H1 (cell line): Measurements from ENCODE around the gene NBL1. TPM values are rescaled to one million over a fixed set of nuclear protein-coding genes. Genes with fewer than 3 reads are reported as not detected.

ENCODE experiments used
- CTCF ChIA-PET: fragments of 300-600 bp; sonication (Branson Sonifier 250); formaldehyde crosslinking; loops from one replicate; lab custom pipeline; 2021; ENCODE audit not compliant: partially characterized antibody; lab: Charles Lee
- POLR2A ChIA-PET: fragments of 300-600 bp; sonication (Branson Sonifier 250); formaldehyde crosslinking; loops from one replicate; lab custom pipeline; 2021; ENCODE audit warnings: inconsistent platforms; ENCODE audit not compliant: partially characterized antibody; lab: Charles Lee
- DNase-seq, 2 experiments: peaks; one replicate each; pipeline versions ENCODE4 v3.0.0 to v3.0.0-alpha.2; 2010 to 2022; ENCODE audit warnings: low spot score in 2 of 2, low read depth in 1 of 2, mixed read lengths in 1 of 2
- FAIRE-seq: peaks from 2 replicates; lab custom pipeline; 2011; peaks lifted over from hg19 to GRCh38; lab: Jason Lieb, UNC
- H2AFZ ChIP-seq: 2 replicates; pipeline ENCODE4 v1.8.1; 2012; ENCODE audit warnings: low read length, inconsistent platforms
- H2AK5ac ChIP-seq: 2 replicates; pipeline ENCODE4 v1.6.1; 2013; ENCODE audit warnings: low read depth, low read length
- H2BK120ac ChIP-seq: replicated peaks from 2 replicates; pipeline ENCODE3; 2013; ENCODE audit warnings: low read depth, low read length, inconsistent platforms
- H2BK12ac ChIP-seq: 2 replicates; pipeline ENCODE4 v1.6.1; 2013; ENCODE audit warnings: low read depth, low read length
- H2BK15ac ChIP-seq: 2 replicates; pipeline ENCODE4 v1.6.1; 2013; ENCODE audit warnings: low read length
- H2BK20ac ChIP-seq: 2 replicates; pipeline ENCODE4 v1.6.1; 2013; ENCODE audit warnings: low read length
- H2BK5ac ChIP-seq: 2 replicates; pipeline ENCODE4 v1.6.1; 2013; ENCODE audit warnings: low read depth, low read length
- H3K14ac ChIP-seq: 2 replicates; pipeline ENCODE4 v1.6.1; 2013; ENCODE audit warnings: inconsistent platforms; ENCODE audit not compliant: insufficient read length
- H3K18ac ChIP-seq: 2 replicates; pipeline ENCODE4 v1.6.1; 2013; ENCODE audit warnings: low read length; ENCODE audit errors: extremely low read depth
- H3K23ac ChIP-seq: 2 replicates; pipeline ENCODE4 v1.6.1; 2013; ENCODE audit warnings: inconsistent platforms; ENCODE audit not compliant: insufficient read length
- H3K23me2 ChIP-seq: 2 replicates; pipeline ENCODE4 v1.6.1; 2013; ENCODE audit warnings: low read depth, low read length
- H3K27ac ChIP-seq: 2 replicates; pipeline ENCODE4 v1.6.1; 2011; ENCODE audit warnings: low read depth, low read length, inconsistent platforms
- H3K27me3 ChIP-seq, 4 experiments: replicated peaks in 1 of 4; 1 replicate in 1 of 4; 2 replicates in 3 of 4; pipeline versions ENCODE4 v1.6.1 to v1.8.1; 2011 to 2013; ENCODE audit warnings: low read length in 3 of 4, mild to moderate bottlenecking in 3 of 4, inconsistent platforms in 2 of 4, mixed read lengths in 2 of 4, moderate library complexity in 1 of 4; ENCODE audit not compliant: control insufficient read depth in 3 of 4, insufficient read depth in 3 of 4; ENCODE audit errors: extremely low read depth in 1 of 4
- H3K36me3 ChIP-seq, 4 experiments: 2 replicates each; pipeline versions ENCODE4 v1.6.1 to v1.8.1; 2011 to 2013; ENCODE audit warnings: mild to moderate bottlenecking in 4 of 4, low read length in 3 of 4, moderate library complexity in 2 of 4, control low read depth in 1 of 4, inconsistent platforms in 1 of 4; ENCODE audit not compliant: insufficient read depth in 4 of 4, control insufficient read depth in 2 of 4
- H3K4ac ChIP-seq: replicated peaks from 2 replicates; pipeline ENCODE3; 2013; ENCODE audit warnings: low read length, low read depth, mixed read lengths, inconsistent platforms; ENCODE audit not compliant: insufficient read length
- H3K4me1 ChIP-seq, 4 experiments: replicated peaks in 1 of 4; 1 replicate in 1 of 4; 2 replicates in 3 of 4; pipeline versions ENCODE4 v1.6.1 to v1.8.1; 2011 to 2013; ENCODE audit warnings: low read length in 3 of 4, inconsistent platforms in 2 of 4, mixed read lengths in 1 of 4; ENCODE audit not compliant: insufficient read depth in 4 of 4, control insufficient read depth in 3 of 4
- H3K4me2 ChIP-seq, 2 experiments: 2 replicates each; pipeline versions ENCODE4 v1.6.1 to v1.8.1; 2011 to 2013; ENCODE audit warnings: low read depth in 2 of 2, low read length in 2 of 2, control low read depth in 1 of 2, inconsistent platforms in 1 of 2, mild to moderate bottlenecking in 1 of 2; ENCODE audit not compliant: insufficient read depth in 1 of 2
- H3K4me3 ChIP-seq, 4 experiments: fragments of 200-600, 300-600 bp in 1 of 4; sonication (generic), shearing (Covaris generic), sonication (Bioruptor Twin) in 1 of 4; 2 replicates each; pipeline versions ENCODE4 v1.5.1 to v1.8.1; 2011 to 2016; ENCODE audit warnings: low read length in 4 of 4, low read depth in 3 of 4, control low read depth in 2 of 4, inconsistent platforms in 2 of 4, mild to moderate bottlenecking in 2 of 4, mixed read lengths in 1 of 4, moderate library complexity in 1 of 4; ENCODE audit not compliant: insufficient read depth in 2 of 4; ENCODE audit errors: extremely low read depth in 1 of 4
- H3K56ac ChIP-seq: replicated peaks from 2 replicates; pipeline ENCODE3; 2013; ENCODE audit warnings: low read depth, mild to moderate bottlenecking, mixed read lengths, low read length, inconsistent platforms; ENCODE audit not compliant: insufficient read length
- H3K79me1 ChIP-seq: 2 replicates; pipeline ENCODE4 v1.6.1; 2013; ENCODE audit warnings: low read depth, low read length, control low read depth
- H3K79me2 ChIP-seq, 2 experiments: 2 replicates each; pipeline versions ENCODE4 v1.6.1 to v1.8.1; 2012 to 2013; ENCODE audit warnings: low read length in 2 of 2, mild to moderate bottlenecking in 2 of 2, inconsistent platforms in 1 of 2; ENCODE audit not compliant: insufficient read depth in 2 of 2, control insufficient read depth in 1 of 2
- H3K9ac ChIP-seq, 4 experiments: replicated peaks in 1 of 4; 1 replicate in 1 of 4; 2 replicates in 3 of 4; pipeline versions ENCODE4 v1.6.1 to v1.8.1; 2011 to 2013; ENCODE audit warnings: low read depth in 3 of 4, low read length in 3 of 4, control low read depth in 2 of 4, mild to moderate bottlenecking in 2 of 4, moderate library complexity in 2 of 4, inconsistent platforms in 1 of 4; ENCODE audit errors: extremely low read depth in 1 of 4
- H3K9me3 ChIP-seq, 2 experiments: 2 replicates each; pipeline versions ENCODE4 v1.6.1 to v1.8.1; 2012 to 2013; ENCODE audit warnings: mild to moderate bottlenecking in 2 of 2, moderate library complexity in 2 of 2, control low read depth in 1 of 2, inconsistent platforms in 1 of 2, low read depth in 1 of 2, low read length in 1 of 2, mixed read lengths in 1 of 2; ENCODE audit not compliant: insufficient read depth in 2 of 2
- H4K20me1 ChIP-seq, 2 experiments: replicated peaks in 1 of 2; 2 replicates each; pipeline versions ENCODE3 to v1.8.1; 2011 to 2013; ENCODE audit warnings: inconsistent platforms in 2 of 2, low read length in 2 of 2, mild to moderate bottlenecking in 1 of 2; ENCODE audit not compliant: insufficient read depth in 2 of 2, control insufficient read depth in 1 of 2
- H4K5ac ChIP-seq: 2 replicates; pipeline ENCODE4 v1.6.1; 2013; ENCODE audit warnings: low read length, low read depth, mixed read lengths, inconsistent platforms; ENCODE audit not compliant: insufficient read length
- H4K8ac ChIP-seq: 2 replicates; pipeline ENCODE4 v1.8.0; 2013; ENCODE audit warnings: mild to moderate bottlenecking, moderate library complexity, low read length, inconsistent platforms; ENCODE audit not compliant: insufficient read depth; ENCODE audit errors: extremely low read depth
- H4K91ac ChIP-seq: replicated peaks from 2 replicates; pipeline ENCODE3; 2013; ENCODE audit warnings: low read length, mixed read lengths, inconsistent platforms; ENCODE audit not compliant: insufficient read length
- CTBP2 ChIP-seq: IDR thresholded peaks from 2 replicates; pipeline ENCODE4 v1.7.0; 2011; ENCODE audit warnings: borderline replicate concordance, mild to moderate bottlenecking, moderate library complexity, mixed read lengths, low read length; ENCODE audit not compliant: insufficient read depth, insufficient read length
- EZH2 ChIP-seq: fragments of 200-600 bp; sonication (generic); IDR thresholded peaks from 2 replicates; pipeline ENCODE4 v1.7.1; 2012; ENCODE audit warnings: low read depth, mild to moderate bottlenecking, moderate library complexity, low read length, inconsistent platforms; ENCODE audit not compliant: severe bottlenecking
- KDM4A ChIP-seq: IDR thresholded peaks from one replicate; pipeline ENCODE4 v1.7.1; 2012; ENCODE audit warnings: low read depth, mild to moderate bottlenecking, moderate library complexity, low read length, inconsistent platforms; ENCODE audit not compliant: severe bottlenecking
- NRF1 ChIP-seq: IDR thresholded peaks from 2 replicates; pipeline ENCODE4 v1.6.1; 2011; ENCODE audit warnings: mild to moderate bottlenecking, low read depth, low read length, improper control_type of control experiment
- RBBP5 ChIP-seq: IDR thresholded peaks from 2 replicates; pipeline ENCODE4 v1.7.1; 2012; ENCODE audit warnings: low read depth, mild to moderate bottlenecking, inconsistent platforms, low read length, moderate library complexity, borderline replicate concordance
- RXRA ChIP-seq: IDR thresholded peaks from 2 replicates; pipeline ENCODE4 v1.6.1; 2011; ENCODE audit warnings: low read depth, mild to moderate bottlenecking, low read length, moderate library complexity; ENCODE audit not compliant: insufficient read depth
- SAP30 ChIP-seq: fragments of 300-600 bp; sonication (generic); IDR thresholded peaks from 2 replicates; pipeline ENCODE4 v1.7.1; 2012; ENCODE audit warnings: low read length, moderate library complexity, mild to moderate bottlenecking, inconsistent platforms; ENCODE audit not compliant: insufficient read depth, insufficient replicate concordance
- SUZ12 ChIP-seq: fragments of 200-600 bp; sonication (generic); IDR thresholded peaks from 2 replicates; pipeline ENCODE4 v1.6.1; 2012; ENCODE audit warnings: mild to moderate bottlenecking, inconsistent platforms, low read length, moderate library complexity, mixed read lengths
- TAF1 ChIP-seq: IDR thresholded peaks from 2 replicates; pipeline ENCODE4 v1.6.1; 2011; ENCODE audit warnings: mild to moderate bottlenecking, low read depth, low read length
- ZNF274 ChIP-seq: IDR thresholded peaks from 2 replicates; pipeline ENCODE4 v1.7.0; 2012; ENCODE audit warnings: low read length, borderline replicate concordance; ENCODE audit errors: extremely low read depth
- WGBS, 2 experiments: shearing (Covaris generic) in 1 of 2; methylation state at CpG; one replicate each; pipeline versions ENCODE4 v1.1.6 to v1.1.7; 2013 to 2015; ENCODE audit warnings: low lambda C conversion rate in 2 of 2, mixed read lengths in 2 of 2, inconsistent platforms in 1 of 2, low coverage in 1 of 2, missing lambda C conversion rate in 1 of 2; ENCODE audit not compliant: insufficient replicate concordance in 2 of 2, insufficient coverage in 1 of 2, insufficient read length in 1 of 2; ENCODE audit errors: extremely low coverage in 1 of 2, missing lambda C conversion rate in 1 of 2; 5-methylcytosine and 5-hydroxymethylcytosine counted together
- polyA plus RNA-seq, 7 experiments: library from polyadenylated mRNA; depleted of rRNA in 3 of 7; stranded (reverse) in 5 of 7; unstranded in 2 of 7; fragments of >200 nt in 5 of 7; fragments of 200-250 nt in 2 of 7; gene quantifications; 1 replicate in 5 of 7; 2 replicates in 1 of 7; 4 replicates in 1 of 7; pipeline versions ENCODE4 v1.2.1 to v1.2.3, GENCODE V29; 2011 to 2013; ENCODE audit warnings: missing spikeins in 2 of 7, mixed read lengths in 2 of 7
- total RNA-seq: library from RNA; stranded (reverse); fragmentation: NEBNext Ultra II Directional; extraction: Animal tissue kit (Norgen Biotek cat#: 25700); gene quantifications from 2 replicates; pipeline ENCODE4 v1.2.1, GENCODE V29; 2021
- TF ChIP-seq, protein P1 (sequence below): IDR thresholded peaks from 2 replicates; pipeline ENCODE4 v1.6.1; 2012; ENCODE audit warnings: inconsistent platforms
- TF ChIP-seq, protein P2 (sequence below): IDR thresholded peaks from 2 replicates; pipeline ENCODE4 v1.6.1; 2011; ENCODE audit warnings: low read depth, mild to moderate bottlenecking, low read length; ENCODE audit not compliant: insufficient read depth

The NBL1 gene
- total and polyA plus RNA-seq, 2 of the 8 experiments (the other 6 are each of a cell fraction or from before 2014, with no cell fraction given) = 8.7 to 9.7 TPM

- Histone ChIP-seq H3K18ac (no peak overlapping the region), H4K91ac (no peak overlapping the region), H2AFZ (no peak overlapping the region), H4K8ac (no peak overlapping the region), H4K20me1 (no peaks in the 10 kb centered on the region), H3K14ac (no peak overlapping the region), H2AK5ac (no peak overlapping the region), H3K56ac (no peak overlapping the region), H3K4me1 (peaks cover 0 to 10% (median 2%) of the 10 kb centered on the region in 4 experiments; a peak in 3 of 7 replicates), H3K9ac (no peak overlapping the region), H3K36me3 (no peaks in the 10 kb centered on the region; a peak in 2 of 8 replicates), H3K4me2 (no peak overlapping the region), H2BK15ac (no peak overlapping the region), H2BK120ac (no peak overlapping the region), H4K5ac (no peak overlapping the region), H3K23me2 (no peaks in the 10 kb centered on the region; the same call in 1 of the 2 replicates), H3K27ac (no peak overlapping the region), H3K4me3 (no peak overlapping the region), H3K79me1 (peaks cover 11% of the 10 kb centered on the region), H2BK20ac (no peak overlapping the region), H3K79me2 (peaks cover 0 to 34% of the 10 kb centered on the region in 2 experiments; a peak in 2 of 4 replicates), H3K4ac (no peak overlapping the region), H2BK5ac (no peak overlapping the region), H2BK12ac (no peak overlapping the region), H3K27me3 (no peaks in the 10 kb centered on the region), H3K23ac (no peak overlapping the region), H3K9me3 (no peaks in the 10 kb centered on the region)
- no peak for FAIRE-seq
- CTCF ChIA-PET = interaction anchor here (0.9 to 2.3 kb wide), 3 partner anchors 23 to 36 kb away, joined by 4 to 9 read pairs (median 4); no protein-coding TSS in a partner anchor
- 86% methylated on average over 3 of the region's 3 CpGs; no CpG with 5 or more reads in 1 of the 2 experiments for WGBS, 2 experiments
- POLR2A ChIA-PET = interaction anchor here (0.9 to 1.5 kb wide), 3 partner anchors 14 to 141 kb away, joined by 3 read pairs; no protein-coding TSS in a partner anchor
- no peak for DNase-seq
- TF ChIP-seq RXRA (no peak), SAP30 (no peak), NRF1 (no peak), SUZ12 (no peak), RBBP5 (no peak), CTBP2 (no peak), KDM4A (no peak), EZH2 (no peak), TAF1 (no peak), ZNF274 (no peak)
- TF ChIP-seq, protein P1, sequence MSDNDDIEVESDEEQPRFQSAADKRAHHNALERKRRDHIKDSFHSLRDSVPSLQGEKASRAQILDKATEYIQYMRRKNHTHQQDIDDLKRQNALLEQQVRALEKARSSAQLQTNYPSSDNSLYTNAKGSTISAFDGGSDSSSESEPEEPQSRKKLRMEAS = no peak
- TF ChIP-seq, protein P2, sequence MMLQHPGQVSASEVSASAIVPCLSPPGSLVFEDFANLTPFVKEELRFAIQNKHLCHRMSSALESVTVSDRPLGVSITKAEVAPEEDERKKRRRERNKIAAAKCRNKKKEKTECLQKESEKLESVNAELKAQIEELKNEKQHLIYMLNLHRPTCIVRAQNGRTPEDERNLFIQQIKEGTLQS = no peak
Observed at GRCh38 chr1:19617376-19617775, 26.7 kb upstream of the NBL1 start.
